HG02623 (cell line): ENCODE measurements around the gene ZG16.
A peak's percentile ranks its signal among the peaks of the same experiment; 100 is the strongest.

Source experiments
- ATAC-seq: cut with Tn5 transposase; IDR thresholded peaks from one replicate; pipeline ENCODE4 v1.9.1; 2021; ENCODE audit warnings: moderate library complexity; ENCODE audit not compliant: unreplicated experiment

Gene ZG16

DNA sequence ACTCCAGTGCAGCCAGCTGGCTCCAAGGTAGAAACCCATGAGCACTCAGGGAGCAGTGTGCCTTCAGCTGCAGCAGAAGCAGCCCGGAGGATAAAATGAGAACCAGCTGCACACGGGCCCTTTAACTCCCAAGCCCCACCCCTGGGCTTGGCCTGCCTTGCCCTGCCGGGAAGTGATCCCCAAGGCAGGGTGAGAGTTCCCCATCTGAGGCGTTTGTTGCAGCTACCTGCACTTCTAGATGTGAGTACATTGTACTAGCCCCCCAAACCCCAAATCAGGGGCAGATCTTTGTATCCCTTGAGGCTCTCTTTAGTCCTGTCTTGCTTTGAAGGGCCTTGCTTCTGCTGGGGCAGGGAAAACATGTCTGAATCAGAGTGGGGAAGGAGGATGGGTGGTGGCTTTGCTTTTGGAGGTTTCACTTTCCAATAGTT, 42.2 kb downstream of the ZG16 start, which contains the start of gene MVP:
TSS of gene MVP (plus strand) at position 192 of the 431 bp plus-strand sequence. CDS start 10,088 bp downstream, outside the sequence.
- ATAC-seq: no peak

DNA sequence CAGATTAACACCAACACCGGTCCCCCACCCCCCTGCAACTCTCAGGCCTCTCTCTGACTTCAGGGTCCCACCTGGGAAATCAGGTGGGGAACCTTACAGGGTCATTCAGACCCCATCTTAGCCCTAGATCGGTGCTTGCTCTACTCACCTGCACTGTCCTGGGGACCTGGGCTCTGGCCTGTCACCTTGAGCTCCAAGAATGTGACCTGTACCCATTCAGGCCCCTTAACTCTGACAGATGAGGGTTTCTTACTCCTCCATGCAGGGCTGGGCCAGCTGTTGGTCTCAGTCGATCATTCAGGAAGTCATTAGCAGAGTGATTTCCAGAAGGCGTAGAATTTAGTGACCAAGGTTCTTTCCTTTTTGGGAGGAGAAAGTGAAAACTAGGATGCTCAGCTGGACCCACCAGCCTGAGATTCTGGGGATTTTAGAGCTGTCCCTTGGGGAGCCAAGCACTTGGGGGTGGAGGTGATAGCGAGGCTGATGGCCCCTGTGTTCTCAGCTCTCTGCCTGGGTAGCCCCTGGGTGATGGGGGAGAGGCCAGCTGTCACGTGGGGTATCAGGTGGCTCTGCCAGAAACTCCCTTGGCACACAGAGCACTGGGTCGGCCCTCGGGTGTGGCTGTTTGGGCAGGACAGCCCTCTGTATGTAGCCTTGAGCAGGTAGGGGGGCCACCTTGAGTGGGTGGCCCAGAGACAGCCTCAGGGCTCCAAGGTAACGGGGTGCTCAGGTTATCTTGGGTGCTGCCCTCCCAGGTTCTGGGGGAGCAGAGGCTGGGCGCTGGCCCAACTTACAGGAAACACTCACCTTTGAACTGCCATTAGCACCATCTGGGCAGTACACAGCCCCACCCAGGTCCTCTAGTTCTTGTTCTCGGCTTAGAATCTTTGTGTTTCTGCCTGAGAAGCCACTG, 42.9 kb downstream of the ZG16 start:
- ATAC-seq: peak; percentile 40

DNA sequence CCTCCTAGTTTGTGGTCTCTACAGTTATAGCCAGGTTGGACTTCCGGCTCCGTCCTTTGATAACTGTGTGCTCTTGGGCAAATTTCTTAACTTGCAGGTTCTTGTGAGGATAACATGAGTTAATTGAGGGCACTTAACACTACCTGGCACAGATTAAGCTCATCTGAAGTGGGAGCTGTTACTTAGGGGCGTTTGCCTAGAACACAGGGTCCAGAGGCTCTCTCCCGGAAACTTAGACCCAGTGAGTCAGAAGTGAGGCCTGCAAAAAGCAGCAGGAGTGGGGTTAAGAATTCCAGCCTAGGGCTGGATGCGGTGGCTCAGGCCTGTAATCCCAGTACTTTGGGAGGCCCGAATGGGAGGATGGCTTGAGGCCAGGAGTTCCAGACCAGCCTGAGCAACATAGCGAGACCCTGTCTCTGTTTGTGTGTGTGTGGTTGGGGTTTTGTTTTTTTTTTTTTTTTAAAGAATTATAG, 43.6 kb downstream of the ZG16 start:
- ATAC-seq: no peak

DNA sequence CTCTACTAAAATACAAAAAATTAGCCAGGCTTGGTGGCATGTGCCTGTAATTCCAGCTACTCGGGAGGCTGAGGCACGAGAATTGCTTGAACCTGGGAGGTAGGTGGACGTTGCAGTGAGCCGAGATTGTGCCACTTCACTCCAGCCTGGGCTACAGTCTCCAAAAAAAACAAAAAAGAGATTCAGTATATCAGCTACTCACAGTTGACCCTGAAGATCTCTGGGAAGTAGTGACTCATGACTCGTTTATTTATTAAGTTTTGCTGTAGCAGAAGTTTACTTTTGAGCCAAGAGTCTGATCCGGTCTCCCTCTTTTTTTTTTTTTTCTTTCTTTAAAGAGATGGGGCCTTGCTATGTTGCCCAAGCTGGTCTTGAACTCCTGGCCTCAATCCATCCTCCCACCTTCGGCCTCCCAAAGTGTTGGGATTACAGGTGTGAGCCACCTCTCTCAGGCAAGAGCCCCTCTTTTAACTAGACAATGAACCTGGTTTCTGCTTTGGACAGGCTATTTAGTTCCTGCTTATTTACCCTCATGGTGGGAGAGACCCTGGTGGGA, 46.6 kb downstream of the ZG16 start:
- no peak for ATAC-seq

DNA sequence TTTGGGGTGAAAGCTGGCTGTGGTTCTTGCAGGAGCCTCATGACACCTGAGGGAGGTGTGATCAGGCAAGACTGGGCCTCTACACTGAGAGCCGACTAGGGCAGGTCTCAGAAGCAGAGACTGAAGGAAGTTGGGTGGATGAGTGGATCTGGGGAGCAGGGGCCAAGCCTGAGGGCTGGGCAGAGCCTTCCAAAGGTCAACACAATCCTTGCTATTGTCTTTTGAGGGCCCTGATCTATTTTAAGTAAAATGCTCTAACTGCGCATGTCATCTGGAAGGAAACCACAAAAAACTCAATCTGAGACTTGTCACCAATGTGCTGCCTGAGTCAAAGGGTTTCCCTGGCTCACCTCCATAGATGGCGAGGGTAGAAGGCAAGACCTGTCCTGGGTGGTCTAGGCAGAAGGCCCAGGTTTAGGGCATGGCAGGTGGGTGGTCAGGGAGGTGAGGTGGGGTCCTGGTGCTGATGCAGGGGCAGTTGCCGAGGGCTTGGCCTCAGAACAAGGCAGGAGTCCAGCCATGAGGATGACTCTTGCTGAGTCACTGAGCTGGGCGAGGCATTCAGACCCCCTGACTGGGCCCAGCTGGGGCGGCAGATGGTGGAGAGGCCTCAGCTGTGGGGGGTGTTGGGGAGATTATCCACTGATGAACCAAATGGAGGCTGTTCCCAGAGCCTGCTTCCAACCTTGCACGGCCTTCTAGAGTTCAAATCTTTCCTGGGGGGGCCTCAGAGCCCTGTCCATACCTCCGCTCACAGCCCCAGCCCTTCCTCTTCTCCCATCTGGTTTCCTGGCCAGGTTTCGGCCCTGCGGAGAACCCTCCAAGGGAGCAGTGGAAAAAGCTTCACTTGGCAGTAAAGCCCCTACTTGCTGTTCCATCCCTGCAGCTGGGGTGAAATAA, 47.3 kb downstream of the ZG16 start:
- no peak for ATAC-seq

DNA sequence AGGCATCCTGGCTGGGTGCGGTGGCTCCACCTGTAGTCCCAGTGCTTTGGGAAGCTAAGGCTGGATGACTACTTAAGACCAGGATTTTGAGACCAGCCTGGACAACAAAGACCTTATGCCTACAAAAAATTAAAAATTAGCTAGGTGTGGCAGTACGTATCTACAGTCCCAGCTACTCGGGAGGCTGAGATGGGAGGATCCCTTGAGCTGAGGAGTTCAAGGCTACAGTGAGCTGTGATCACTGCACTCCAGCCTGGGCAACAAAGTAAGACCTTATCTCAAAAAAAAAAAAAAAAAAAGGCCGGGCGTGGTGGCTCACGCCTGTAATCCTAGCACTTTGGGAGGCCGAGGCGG, 48.3 kb downstream of the ZG16 start:
- no peak for ATAC-seq

DNA sequence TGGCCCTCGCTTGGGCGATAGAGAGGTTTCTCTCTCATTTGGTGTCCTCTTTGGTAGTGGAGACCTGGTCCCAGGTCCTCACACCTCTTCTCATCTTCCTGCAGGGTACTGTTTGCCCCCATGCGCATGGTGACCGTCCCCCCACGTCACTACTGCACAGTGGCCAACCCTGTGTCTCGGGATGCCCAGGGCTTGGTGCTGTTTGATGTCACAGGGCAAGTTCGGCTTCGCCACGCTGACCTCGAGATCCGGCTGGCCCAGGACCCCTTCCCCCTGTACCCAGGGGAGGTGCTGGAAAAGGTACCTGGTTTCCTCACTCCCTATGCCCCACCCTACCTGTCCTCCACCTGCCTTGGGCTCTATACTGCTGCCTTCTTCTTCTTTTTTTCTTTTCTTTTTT, 52.7 kb downstream of the ZG16 start:
- ATAC-seq: no peak

DNA sequence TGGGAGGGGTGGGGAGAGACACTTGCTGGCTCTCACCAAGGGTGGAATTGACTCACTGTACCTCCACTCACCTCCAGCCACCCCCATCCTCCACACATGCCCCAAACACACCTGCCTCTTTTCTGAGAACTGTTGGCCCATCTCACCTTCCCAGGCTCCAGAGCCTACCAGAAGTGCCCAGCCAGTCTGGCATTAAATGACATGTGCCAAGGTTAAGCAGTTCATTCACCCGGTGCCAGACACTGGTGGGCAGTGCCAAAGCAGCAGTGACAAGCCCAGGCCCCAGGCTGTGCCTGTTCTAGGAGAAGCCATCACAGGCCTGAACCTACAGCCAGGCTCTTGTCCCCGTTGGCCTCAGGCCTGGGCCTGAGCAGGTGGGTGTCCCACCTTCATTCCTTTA, 53.4 kb downstream of the ZG16 start:
- no peak for ATAC-seq
